Breast epithelium (tissue), 3 donors: ENCODE measurements around the gene ATP9A.

Source experiments
- CTCF ChIP-seq, 3 donors: fragments of 450-650 bp; IDR thresholded peaks; one replicate each; pipeline ENCODE4 v1.5.1; 2016 to 2017; ENCODE audit warnings: antibody characterized with exemption in 3 of 3, mild to moderate bottlenecking in 3 of 3, moderate library complexity in 3 of 3
- POLR2A ChIP-seq: fragments of 450-650 bp; IDR thresholded peaks from one replicate; pipeline ENCODE4 v1.6.1; 2016; ENCODE audit warnings: antibody characterized with exemption, mild to moderate bottlenecking, moderate library complexity
- POLR2AphosphoS5 ChIP-seq, 3 donors: sonication (generic); formaldehyde crosslinking; IDR thresholded peaks; one replicate each; pipeline ENCODE4 v1.6.1; 2017; ENCODE audit warnings: antibody characterized with exemption in 3 of 3

GRCh38 chr20:51667002-51667408 lies 101.2 kb downstream of the ATP9A start:
- TF ChIP-seq CTCF (IDR thresholded peaks at IDR 0.05) = no peak
- no peak for TF ChIP-seq POLR2AphosphoS5 (IDR thresholded peaks at IDR 0.05)
- no peak for TF ChIP-seq POLR2A
